BLaER1 treated with 17β-estradiol and CSF1 and Interleukin-3, amounts not matched to agents 10 nM and 100 nM (cell line): ENCODE measurements around the gene GTSF1L.
"Not testable (repeated sequence)": the region's sequence is repeated elsewhere in the genome, so short reads cannot be mapped to it uniquely, and the experiment has no call there.

Experiments used
- H3K27ac ChIP-seq, 11 experiments: shearing (Covaris generic); formaldehyde crosslinking; 2 replicates each; pipeline ENCODE4 v1.8.1; 2022
- H3K27me3 ChIP-seq, 11 experiments: shearing (Covaris generic); formaldehyde crosslinking; 2 replicates each; pipeline ENCODE4 v1.8.1; 2022
- H3K36me3 ChIP-seq, 11 experiments: shearing (Covaris generic); formaldehyde crosslinking; 2 replicates each; pipeline ENCODE4 v1.8.1; 2022
- H3K4me1 ChIP-seq, 10 experiments: shearing (Covaris generic); formaldehyde crosslinking; 2 replicates each; pipeline ENCODE4 v1.8.1; 2022
- H3K4me2 ChIP-seq, 11 experiments: shearing (Covaris generic); formaldehyde crosslinking; 2 replicates each; pipeline ENCODE4 v1.8.1; 2022
- H3K4me3 ChIP-seq, 10 experiments: shearing (Covaris generic); formaldehyde crosslinking; 2 replicates each; pipeline ENCODE4 v1.8.1; 2022
- H3K9ac ChIP-seq, 11 experiments: shearing (Covaris generic); formaldehyde crosslinking; 2 replicates each; pipeline ENCODE4 v1.8.1; 2022
- H3K9me3 ChIP-seq, 11 experiments: shearing (Covaris generic); formaldehyde crosslinking; replicated peaks in 1 of 11; 2 replicates each; pipeline ENCODE4 v1.8.1; 2022
- H4K20me1 ChIP-seq, 11 experiments: shearing (Covaris generic); formaldehyde crosslinking; 2 replicates each; pipeline ENCODE4 v1.8.1; 2022
- Cebpa-rat ChIP-seq, 11 experiments: shearing (Covaris generic); IDR thresholded peaks; 2 replicates each; pipeline ENCODE4 v1.8.1; 2022

Gene GTSF1L

DNA sequence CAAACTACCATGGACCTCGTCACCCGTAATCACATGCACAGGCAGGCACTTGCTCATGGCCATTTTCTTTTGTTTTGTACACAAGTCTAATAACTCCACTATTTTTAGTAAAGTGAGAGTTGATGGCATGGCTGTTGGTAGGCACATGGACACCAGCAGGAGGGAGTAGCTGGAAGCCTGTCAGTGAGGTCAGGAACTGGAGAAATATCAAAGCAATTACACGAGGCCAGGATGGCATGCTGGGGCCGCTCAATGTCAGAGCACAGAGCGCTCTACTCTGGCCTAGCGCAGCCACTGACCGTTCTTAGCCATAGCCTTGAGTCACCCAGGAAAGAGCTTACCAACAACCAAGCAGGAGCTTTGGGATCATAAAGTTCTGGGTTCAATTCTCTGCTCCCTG lies 36.1 kb upstream of the GTSF1L start:
- H4K20me1 ChIP-seq: no peaks in the 10 kb centered on the region
- H3K4me2 ChIP-seq: no peak overlapping the region
- no peak for TF ChIP-seq Cebpa-rat (IDR thresholded peaks at IDR 0.05)
- no peak overlapping the region for H3K4me3 ChIP-seq
- no peaks in the 10 kb centered on the region for H3K36me3 ChIP-seq
- no peak overlapping the region for H3K9ac ChIP-seq
- H3K27ac ChIP-seq: no peak overlapping the region
- H3K27me3 ChIP-seq: peaks cover 0 to 19% (median 0%) of the 10 kb centered on the region in 11 experiments; a peak in 2 of 22 replicates
- H3K9me3 ChIP-seq: peaks cover 0 to 4% (median 0%) of the 10 kb centered on the region in 11 experiments; a peak in 1 of 22 replicates
- peaks cover 0 to 6% (median 5%) of the 10 kb centered on the region in 10 experiments; a peak in 13 of 20 replicates for H3K4me1 ChIP-seq

GRCh38 chr20:43761386-43762340 lies 34.9 kb upstream of the GTSF1L start:
- H3K36me3 ChIP-seq: no peaks in the 10 kb centered on the region
- H3K9ac ChIP-seq: no peak overlapping the region
- H3K9me3 ChIP-seq: peaks cover 0 to 6% (median 0%) of the 10 kb centered on the region in 11 experiments; a peak in 1 of 22 replicates
- TF ChIP-seq Cebpa-rat (IDR thresholded peaks at IDR 0.05): no peak
- H3K4me1 ChIP-seq: no peaks in the 10 kb centered on the region
- H3K27me3 ChIP-seq: peaks cover 0 to 13% (median 0%) of the 10 kb centered on the region in 11 experiments; a peak in 1 of 22 replicates
- no peak overlapping the region for H3K4me3 ChIP-seq
- no peak overlapping the region for H3K4me2 ChIP-seq
- 0 out of 22 replicates have a peak overlapping the region, but pooled peaks of 1 of the 11 experiments have one; percentile 18 for H3K27ac ChIP-seq
- H4K20me1 ChIP-seq: no peaks in the 10 kb centered on the region

DNA sequence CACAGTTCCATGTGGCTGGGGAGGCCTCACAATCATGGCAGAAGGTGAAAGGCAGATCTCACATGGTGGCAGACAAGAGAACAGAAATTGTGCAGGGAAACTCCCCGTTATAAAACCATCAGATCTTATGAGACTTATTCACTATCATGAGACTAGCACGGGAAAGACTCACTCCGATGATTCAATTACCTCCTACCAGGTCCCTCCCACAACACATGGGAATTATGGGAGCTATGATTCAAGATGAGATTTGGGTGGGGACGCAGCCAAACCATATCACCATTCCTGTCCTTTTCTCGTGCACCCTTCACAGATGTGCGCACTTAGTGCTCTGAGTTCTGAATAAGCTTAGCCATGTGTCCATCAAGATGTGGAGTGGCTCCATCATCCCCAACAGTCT lies 31.1 kb upstream of the GTSF1L start:
- H3K4me2 ChIP-seq, H3K4me3 ChIP-seq, H3K36me3 ChIP-seq, H3K9me3 ChIP-seq, H3K27ac ChIP-seq, H4K20me1 ChIP-seq, H3K9ac ChIP-seq: not testable (repeated sequence)
- Histone ChIP-seq H3K4me1 (peaks cover 4 to 36% (median 9%) of the 10 kb centered on the region in 10 experiments), H3K27me3 (peaks cover 0 to 40% (median 0%) of the 10 kb centered on the region in 11 experiments; a peak in 5 of 22 replicates)

DNA sequence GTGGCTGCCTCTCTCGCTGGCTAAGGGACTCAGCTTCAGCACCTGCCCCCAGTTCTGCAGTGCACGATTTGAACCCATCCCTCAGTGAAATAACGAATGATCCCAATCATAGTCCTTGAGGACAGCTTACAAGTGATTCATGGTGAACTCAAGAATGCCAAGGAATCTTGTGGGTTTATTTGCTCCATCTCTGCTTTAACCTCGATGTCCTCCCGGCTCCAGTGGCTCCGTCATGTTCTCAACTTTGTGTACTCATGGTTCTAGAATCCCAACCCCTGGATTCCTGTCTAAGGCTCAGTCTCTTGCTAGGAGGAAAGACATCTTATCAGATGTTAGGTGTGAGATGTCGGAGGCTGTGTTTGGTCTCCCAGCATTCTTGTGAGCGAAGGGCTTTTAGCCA lies 29.0 kb upstream of the GTSF1L start:
- Histone ChIP-seq H4K20me1 (no peaks in the 10 kb centered on the region), H3K9me3 (peaks cover 0 to 8% (median 0%) of the 10 kb centered on the region in 11 experiments; a peak in 3 of 22 replicates), H3K4me2 (peak overlapping the region in 3 of 11 experiments; percentile 20 to 90 (median 82); a peak in 5 of 22 replicates), H3K4me1 (peaks cover 25 to 57% (median 29%) of the 10 kb centered on the region in 10 experiments), H3K36me3 (no peaks in the 10 kb centered on the region), H3K27ac (peak overlapping the region in 3 of 11 experiments; percentile 6 to 94 (median 46); a peak in 3 of 22 replicates), H3K4me3 (no peak overlapping the region), H3K27me3 (peaks cover 0 to 27% (median 0%) of the 10 kb centered on the region in 11 experiments; a peak in 5 of 22 replicates), H3K9ac (no peak overlapping the region)
- TF ChIP-seq Cebpa-rat (IDR thresholded peaks at IDR 0.05): no peak

DNA sequence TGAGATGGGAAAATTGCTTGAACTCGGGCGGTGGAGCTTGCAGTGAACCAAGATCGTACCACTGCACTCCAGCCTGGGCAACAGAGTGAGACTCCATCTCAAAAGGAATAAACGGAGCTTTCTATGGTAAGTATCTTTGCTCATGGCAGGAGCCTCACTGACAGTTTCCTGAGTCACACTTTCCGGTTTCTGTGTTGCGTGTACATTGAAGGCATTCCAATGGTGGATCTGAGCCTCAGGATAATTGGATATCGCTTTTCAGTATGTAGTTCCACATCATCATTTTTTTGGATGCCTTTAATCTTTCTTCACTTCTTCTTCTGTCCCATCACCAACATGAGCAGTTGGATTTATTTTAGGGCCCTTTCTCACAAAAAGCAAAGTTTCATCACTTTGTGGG lies 28.6 kb upstream of the GTSF1L start:
- H3K4me2 ChIP-seq: peak overlapping the region in 3 of 11 experiments; percentile 20 to 90 (median 82); a peak in 4 of 22 replicates
- H3K9me3 ChIP-seq: peaks cover 0 to 8% (median 0%) of the 10 kb centered on the region in 11 experiments; a peak in 3 of 22 replicates
- no peaks in the 10 kb centered on the region for H4K20me1 ChIP-seq
- H3K36me3 ChIP-seq: no peaks in the 10 kb centered on the region
- peaks cover 0 to 30% (median 0%) of the 10 kb centered on the region in 11 experiments; a peak in 5 of 22 replicates for H3K27me3 ChIP-seq
- peaks cover 27 to 61% (median 34%) of the 10 kb centered on the region in 10 experiments for H3K4me1 ChIP-seq
- H3K27ac ChIP-seq: peak overlapping the region in 4 of 11 experiments; percentile 46 to 94 (median 90); a peak in 4 of 22 replicates
- no peak overlapping the region for H3K9ac ChIP-seq
- no peak for TF ChIP-seq Cebpa-rat (IDR thresholded peaks at IDR 0.05)
- H3K4me3 ChIP-seq: no peak overlapping the region

- peak overlapping the region in 9 of 11 experiments; percentile 54 to 78 (median 76); a peak in 17 of 22 replicates for H3K9ac ChIP-seq
- H3K27me3 ChIP-seq: peaks cover 0 to 30% (median 0%) of the 10 kb centered on the region in 11 experiments; a peak in 5 of 22 replicates
- peak overlapping the region in 10 of 11 experiments; percentile 59 to 94 (median 88); a peak in 20 of 22 replicates for H3K27ac ChIP-seq
- H3K4me2 ChIP-seq: peak overlapping the region; percentile 80 to 96 (median 87)
- H3K36me3 ChIP-seq: no peaks in the 10 kb centered on the region
- no peaks in the 10 kb centered on the region for H4K20me1 ChIP-seq
- H3K9me3 ChIP-seq: peaks cover 0 to 8% (median 0%) of the 10 kb centered on the region in 11 experiments; a peak in 4 of 22 replicates
- peaks cover 27 to 88% (median 60%) of the 10 kb centered on the region in 10 experiments for H3K4me1 ChIP-seq
- peak in 10 of 11 experiments; percentile 54 to 96 (median 88); a peak in 17 of 22 replicates for TF ChIP-seq Cebpa-rat (IDR thresholded peaks at IDR 0.05)
- peak overlapping the region in 8 of 10 experiments; percentile 4 to 49 (median 18); a peak in 12 of 20 replicates for H3K4me3 ChIP-seq
These were observed 25.9 kb upstream of the GTSF1L start for GRCh38 chr20:43752561-43753301.

DNA sequence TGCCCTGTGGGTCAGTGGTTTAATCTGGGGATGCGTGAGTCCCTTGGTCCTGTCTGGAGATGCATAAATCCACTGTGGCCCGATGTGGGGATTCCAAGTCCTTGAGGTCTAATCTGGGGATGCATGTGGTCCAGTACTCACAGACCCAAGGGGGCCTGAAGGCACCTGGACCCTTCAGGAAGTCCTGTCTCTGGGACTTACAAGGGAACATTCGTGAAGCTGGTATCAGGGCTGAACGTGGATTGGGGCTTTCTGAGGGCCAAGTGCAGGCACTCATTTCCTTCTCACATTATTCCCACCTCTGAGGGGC lies 25.2 kb upstream of the GTSF1L start:
- Histone ChIP-seq H3K27me3 (peaks cover 0 to 30% (median 0%) of the 10 kb centered on the region in 11 experiments; a peak in 5 of 22 replicates), H4K20me1 (no peaks in the 10 kb centered on the region), H3K27ac (peak overlapping the region in 10 of 11 experiments; percentile 59 to 94 (median 88); a peak in 21 of 22 replicates), H3K36me3 (no peaks in the 10 kb centered on the region), H3K9me3 (peaks cover 0 to 13% (median 4%) of the 10 kb centered on the region in 11 experiments; a peak in 10 of 22 replicates), H3K9ac (peak overlapping the region in 9 of 11 experiments; percentile 54 to 78 (median 76); a peak in 18 of 22 replicates), H3K4me2 (peak overlapping the region; percentile 80 to 96 (median 87)), H3K4me1 (peaks cover 29 to 95% (median 65%) of the 10 kb centered on the region in 10 experiments), H3K4me3 (peak overlapping the region in 8 of 10 experiments; percentile 4 to 49 (median 18); a peak in 11 of 20 replicates)
- TF ChIP-seq Cebpa-rat (IDR thresholded peaks at IDR 0.05): no peak
